GM12878 (cell line): ENCODE results near the gene ARMC3. TPM values are rescaled to one million over a fixed set of nuclear protein-coding genes. Genes with fewer than 3 reads are reported as not detected.
"Not testable (repeated sequence)": the region's sequence is repeated elsewhere in the genome, so short reads cannot be mapped to it uniquely, and the experiment has no call there.

ENCODE experiments used
- ATAC-seq: fragments of 200-7000 bp; cut with Tn5 transposase; 3 replicates; pipeline ENCODE4 v1.9.1; 2020; ENCODE audit warnings: mild to moderate bottlenecking, moderate library complexity
- BruUV-seq: library from RNA; stranded (reverse); fragments of 400-500 nt; replicated peaks from 2 replicates; lab custom pipeline; 2021; lab: Mats Ljungman, UMichigan
- CTCF ChIA-PET: fragments of 300-600 bp; sonication (Branson Sonifier 250); formaldehyde crosslinking; extraction: SDS; loops from one replicate; lab custom pipeline; 2021; ENCODE audit warnings: inconsistent platforms; lab: Yijun Ruan, JAX
- POLR2A ChIA-PET: fragments of 350-600 bp; formaldehyde crosslinking; extraction: SDS; loops from one replicate; lab custom pipeline; 2021; ENCODE audit warnings: inconsistent platforms; lab: Charles Lee
- RAD21 ChIA-PET: fragments of 300-600 bp; sonication (Branson Sonifier 250); formaldehyde crosslinking; loops from one replicate; lab custom pipeline; 2023; ENCODE audit warnings: antibody characterized with exemption; ENCODE audit not compliant: unreplicated experiment; lab: Charles Lee
- SMC1A ChIA-PET: fragments of 300-600 bp; sonication (Branson Sonifier 250); formaldehyde crosslinking; loops from one replicate; lab custom pipeline; 2023; ENCODE audit not compliant: unreplicated experiment, uncharacterized antibody; lab: Charles Lee
- DNase-seq: peaks from one replicate; pipeline ENCODE4 v3.0.0-alpha.2; 2011; ENCODE audit warnings: low read depth, low spot score
- FAIRE-seq: peaks from 3 replicates; lab custom pipeline; 2011; peaks lifted over from hg19 to GRCh38; lab: Jason Lieb, UNC
- H2AFZ ChIP-seq: 2 replicates; pipeline ENCODE4 v1.6.0; 2011; ENCODE audit warnings: low read depth, low read length, control low read depth; ENCODE audit not compliant: control insufficient read depth
- H3K27ac ChIP-seq: 2 replicates; pipeline ENCODE4 v1.5.1; 2011; ENCODE audit warnings: control low read depth; ENCODE audit not compliant: control insufficient read depth, insufficient read depth
- H3K27me3 ChIP-seq, 2 experiments: replicated peaks in 1 of 2; 2 replicates each; pipeline versions ENCODE4 v1.6.0 to v1.6.1; 2011; ENCODE audit warnings: low read length in 1 of 2; ENCODE audit not compliant: control insufficient read depth in 2 of 2, insufficient read depth in 2 of 2
- H3K36me3 ChIP-seq, 2 experiments: 2 replicates each; pipeline ENCODE4 v1.5.1; 2011; ENCODE audit warnings: low read length in 1 of 2; ENCODE audit not compliant: control insufficient read depth in 2 of 2, insufficient read depth in 2 of 2
- H3K4me1 ChIP-seq: 2 replicates; pipeline ENCODE4 v1.6.1; 2011; ENCODE audit warnings: mild to moderate bottlenecking, low read length, moderate library complexity, mixed read lengths; ENCODE audit not compliant: control insufficient read depth, insufficient read depth
- H3K4me2 ChIP-seq: 2 replicates; pipeline ENCODE4 v1.6.0; 2011; ENCODE audit warnings: control low read depth; ENCODE audit not compliant: control insufficient read depth, insufficient read depth
- H3K4me3 ChIP-seq: fragments of 200-600 bp; sonication (generic); 2 replicates; pipeline ENCODE4 v1.5.1; 2016
- H3K79me2 ChIP-seq: 2 replicates; pipeline ENCODE4 v1.6.0; 2011; ENCODE audit warnings: low read length; ENCODE audit not compliant: control insufficient read depth, insufficient read depth
- H3K9ac ChIP-seq: 2 replicates; pipeline ENCODE4 v1.8.0; 2011; ENCODE audit warnings: low read length, control low read depth, mixed read lengths; ENCODE audit not compliant: control insufficient read depth, insufficient read depth
- H3K9me3 ChIP-seq: replicated peaks from 3 replicates; pipeline ENCODE4 v1.5.1; 2011; ENCODE audit warnings: mild to moderate bottlenecking, low read length; ENCODE audit not compliant: control insufficient read depth, insufficient read depth
- H4K20me1 ChIP-seq: 2 replicates; pipeline ENCODE4 v1.6.0; 2011; ENCODE audit not compliant: control insufficient read depth, insufficient read depth
- EGR1 ChIP-seq, 2 experiments: IDR thresholded peaks; 1 replicate in 1 of 2; 2 replicates in 1 of 2; pipeline ENCODE4 v1.6.1; 2011 to 2012; ENCODE audit warnings: low read depth in 2 of 2, low read length in 2 of 2, borderline replicate concordance in 1 of 2, mild to moderate bottlenecking in 1 of 2, moderate library complexity in 1 of 2
- POLR2AphosphoS5 ChIP-seq: IDR thresholded peaks from 2 replicates; pipeline ENCODE4 v1.6.1; 2011; ENCODE audit warnings: mild to moderate bottlenecking, low read length, inconsistent platforms
- WGBS: methylation state at CpG from one replicate; pipeline ENCODE4 v1.1.6; 2016; ENCODE audit warnings: low lambda C conversion rate; ENCODE audit not compliant: insufficient replicate concordance, insufficient coverage; ENCODE audit errors: missing lambda C conversion rate; 5-methylcytosine and 5-hydroxymethylcytosine counted together
- in situ Hi-C: fragments of 300-500 bp; cut with MboI; formaldehyde crosslinking; loops from 9 replicates; pipeline ENCODE4 v1.14.3; 2018; ENCODE audit warnings: mixed read lengths
- intact Hi-C: fragments of 100-400 bp; cut with micrococcal nuclease; formaldehyde crosslinking; loops from one replicate; pipeline ENCODE4 v1.14.2; 2022; ENCODE audit not compliant: unreplicated experiment
- polyA plus RNA-seq, 11 experiments: library from polyadenylated mRNA; depleted of rRNA in 4 of 11; unstranded in 6 of 11; stranded (reverse) in 5 of 11; fragments of >200 nt; fragmentation: Nextera tagmentation in 4 of 11; fragmentation: Illumina TruSeq in 1 of 11; extraction: Ambion mirVana in 4 of 11; extraction: Trizol in 1 of 11; gene quantifications; 1 replicate in 1 of 11; 2 replicates in 10 of 11; pipeline versions ENCODE4 v1.2.1 to v1.2.3, GENCODE V29; 2011 to 2016; ENCODE audit warnings: inconsistent platforms in 2 of 11, missing spikeins in 2 of 11, low read depth in 1 of 11
- total RNA-seq, 4 experiments: library from RNA; depleted of rRNA in 3 of 4; stranded (reverse); fragments of >200 nt in 3 of 4; fragmentation: Illumina TruSeq in 1 of 4; extraction: Trizol in 1 of 4; gene quantifications; 2 replicates each; pipeline versions ENCODE4 v1.2.1 to v1.2.3, GENCODE V29; 2013 to 2021

Gene ARMC3
- total and polyA plus RNA-seq, 10 of the 15 experiments (the other 5 are each of a cell fraction or from before 2014, with no cell fraction given), result 0.01 to 0.06 TPM; not detected in 8

- BruUV-seq, SMC1A ChIA-PET, H3K4me1 ChIP-seq, H2AFZ ChIP-seq, RAD21 ChIA-PET, H4K20me1 ChIP-seq, CTCF ChIA-PET, H3K27me3 ChIP-seq, in situ Hi-C loops, DNase-seq, POLR2A ChIA-PET, FAIRE-seq, H3K4me2 ChIP-seq, H3K9ac ChIP-seq, H3K4me3 ChIP-seq, H3K9me3 ChIP-seq, H3K27ac ChIP-seq, H3K36me3 ChIP-seq, H3K79me2 ChIP-seq, ATAC-seq: not testable (repeated sequence)
- intact Hi-C loops, result loop anchor here (5.0 to 10.0 kb wide), 2 partner anchors 490 to 812 kb away; no protein-coding TSS in a partner anchor
- WGBS, result 54% methylated on average over 2 of the region's 2 CpGs
Measured at GRCh38 chr10:23064813-23065114, 136.9 kb downstream of the ARMC3 start.

- Histone ChIP-seq H3K36me3 (no peaks in the 10 kb centered on the region), H3K79me2 (no peaks in the 10 kb centered on the region), H3K27me3 (no peaks in the 10 kb centered on the region), H3K4me3 (no peak overlapping the region), H4K20me1 (no peaks in the 10 kb centered on the region), H3K4me2 (no peak overlapping the region), H3K27ac (no peak overlapping the region), H3K9ac (no peak overlapping the region), H2AFZ (no peak overlapping the region), H3K4me1 (peaks cover 12% of the 10 kb centered on the region), H3K9me3 (no peaks in the 10 kb centered on the region)
- no peak for DNase-seq
- ChIA-PET SMC1A (interaction anchor here (1.4 kb wide), 1 partner anchor 76 kb away, joined by 8 read pairs; no protein-coding TSS in a partner anchor), CTCF (interaction anchor here (1.2 to 1.4 kb wide), 2 partner anchors 12 to 76 kb away, joined by 3 to 6 read pairs; no protein-coding TSS in a partner anchor), POLR2A (no interaction called here), RAD21 (no interaction called here)
- intact Hi-C loops (loop anchor here (5.0 to 10.0 kb wide), 2 partner anchors 491 to 813 kb away; no protein-coding TSS in a partner anchor), in situ Hi-C loops (no loop called here)
- TF ChIP-seq POLR2AphosphoS5 (no peak), EGR1 (IDR thresholded peaks at IDR 0.05; ENCODE audit: borderline replicate concordance in 1 of 2, low read depth in 2 of 2, low read length in 2 of 2) (no peak)
- FAIRE-seq, result no peak
- 55% methylated on average over 11 of the region's 11 CpGs for WGBS
- no TSS peak for BruUV-seq
- ATAC-seq, result no peak
Measured at GRCh38 chr10:23065181-23065948, 137.5 kb downstream of the ARMC3 start.
